ENCODE measurements around the gene SKP1.
A peak's percentile ranks its signal among the peaks of the same experiment; 100 is the strongest.
"Not testable (repeated sequence)": the region's sequence is repeated elsewhere in the genome, so short reads cannot be mapped to it uniquely, and the experiment has no call there.

Gene SKP1

GRCh38 chr5:134175921-134176510, 734 bp downstream of the SKP1 start:
- no peak for DNase-seq

GRCh38 chr5:134174841-134175839, 1.6 kb downstream of the SKP1 start:
- DNase-seq: no peak

DNA sequence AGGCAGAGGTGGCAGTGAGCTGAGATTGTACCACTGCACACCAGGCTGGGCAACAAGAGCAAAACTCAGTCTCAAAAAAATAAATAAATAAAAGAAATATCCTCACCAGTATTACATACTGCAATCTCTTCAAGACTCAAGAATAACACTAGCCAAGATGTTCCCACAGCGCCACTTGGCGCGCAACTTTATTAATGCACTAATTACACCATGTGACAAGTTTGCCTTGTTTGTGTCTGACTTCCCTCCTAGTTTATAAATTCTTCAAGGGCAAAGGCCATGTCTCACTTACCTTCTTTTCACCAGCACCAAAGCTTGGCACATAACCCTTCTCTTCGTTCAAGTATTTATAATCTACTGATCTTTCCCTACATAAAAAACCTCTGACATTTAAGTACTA, 4.8 kb downstream of the SKP1 start:
- no peak for DNase-seq

GRCh38 chr5:134162592-134162991, 14.2 kb downstream of the SKP1 start:
- no peak for DNase-seq

DNA sequence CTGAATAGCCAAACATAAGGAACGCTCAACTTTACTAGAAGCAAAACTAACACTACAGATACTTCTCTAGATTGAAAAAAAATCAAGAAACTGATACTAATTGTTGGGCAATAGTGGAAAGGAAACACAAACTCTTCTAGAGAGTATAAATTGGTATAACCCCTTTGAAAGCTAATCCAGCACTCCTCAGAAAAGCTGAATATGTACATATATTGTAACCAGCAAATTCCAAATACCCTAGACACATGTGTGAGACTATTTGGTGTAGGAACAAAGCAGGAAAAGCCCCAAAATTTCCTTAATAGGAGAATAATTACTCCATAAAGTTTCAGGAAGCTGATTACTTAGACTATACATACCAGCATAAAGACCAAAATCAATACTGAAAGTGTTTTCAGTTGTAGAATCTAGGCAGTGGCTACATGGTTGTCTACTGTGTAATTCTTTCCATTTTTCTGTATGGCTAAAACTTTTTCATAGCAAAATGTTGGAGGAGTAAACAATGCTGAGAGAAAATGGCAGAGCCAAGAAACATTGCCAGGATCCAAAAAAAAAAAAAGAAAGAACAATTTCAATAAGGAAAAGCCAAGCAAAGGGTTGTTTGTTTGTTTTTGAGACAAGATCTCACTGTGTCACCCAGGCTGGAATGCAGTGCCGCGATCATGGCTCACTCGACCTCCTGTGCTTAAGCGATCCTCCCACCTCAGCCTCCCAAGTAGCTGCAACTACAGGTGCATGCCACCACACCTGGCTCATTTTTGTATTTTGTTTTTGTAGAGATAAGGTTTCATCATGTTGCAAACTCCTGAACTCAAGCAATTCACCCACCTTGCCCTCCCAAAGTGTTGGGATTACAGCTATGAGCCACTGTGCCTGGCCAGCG, 15.0 kb downstream of the SKP1 start:
- no peak for DNase-seq

- no peak for DNase-seq
Observed at GRCh38 chr5:134153657-134154056, 23.1 kb downstream of the SKP1 start.

DNA sequence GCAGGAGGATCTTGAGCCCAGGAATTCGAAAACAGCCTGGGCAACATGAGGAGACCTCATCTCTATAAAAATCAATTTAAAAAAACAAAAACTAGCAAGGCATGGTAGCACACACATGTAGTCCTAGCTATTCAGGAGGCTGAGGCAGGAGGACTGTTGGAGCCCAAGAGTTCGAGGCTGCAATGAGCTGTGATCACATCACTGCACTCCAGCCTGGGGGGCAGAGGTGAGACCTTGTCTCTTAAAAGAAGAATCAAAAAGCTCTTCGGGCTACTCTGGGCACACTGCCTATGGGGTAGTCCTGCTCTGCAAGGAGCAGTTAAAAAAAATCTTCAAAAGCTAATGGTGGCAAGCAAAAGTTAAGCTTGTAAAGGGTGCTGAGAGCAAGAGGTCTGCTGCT, 23.5 kb downstream of the SKP1 start:
- DNase-seq: no peak

GRCh38 chr5:134152173-134152832, 24.4 kb downstream of the SKP1 start:
- not testable (repeated sequence) for DNase-seq

- DNase-seq: no peak
Observed at GRCh38 chr5:134151723-134152122, 25.0 kb downstream of the SKP1 start.

DNA sequence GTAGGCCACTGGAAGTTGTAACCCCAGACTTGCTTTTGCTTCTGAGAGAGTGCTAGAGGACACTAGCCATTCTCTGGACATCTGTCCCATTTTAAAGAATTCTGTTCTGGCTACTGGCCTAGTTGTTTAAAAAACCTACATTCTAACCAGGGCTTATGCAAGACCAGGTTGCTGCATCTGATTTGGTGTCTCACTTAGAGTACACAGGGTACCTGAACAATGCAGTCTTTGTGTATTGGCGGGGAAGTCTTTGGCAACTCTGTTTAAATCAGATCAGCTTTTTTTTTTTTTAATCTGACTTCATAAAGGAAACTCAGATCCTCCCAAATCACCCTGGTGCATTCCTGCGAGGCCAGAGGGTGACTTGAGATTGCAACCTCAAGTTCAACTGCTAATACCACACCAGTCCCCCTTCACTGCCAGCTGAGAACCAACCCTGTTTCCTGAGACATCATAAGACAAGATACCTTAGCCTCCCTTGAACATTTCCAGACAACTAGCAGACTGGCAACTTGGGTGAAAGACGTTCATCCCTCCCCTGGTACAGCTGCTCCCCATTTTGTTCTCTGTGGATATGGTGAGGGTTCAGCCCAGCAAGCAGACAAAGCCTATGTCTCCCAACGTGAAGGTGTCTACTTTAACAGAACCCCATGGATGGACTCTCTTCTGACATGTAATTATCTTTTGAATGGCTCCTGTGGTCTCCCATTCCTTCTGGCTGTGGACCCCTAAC, 27.0 kb downstream of the SKP1 start:
- DNase-seq: no peak

- no peak for DNase-seq
Observed at GRCh38 chr5:134148986-134149539, 27.7 kb downstream of the SKP1 start.

DNA sequence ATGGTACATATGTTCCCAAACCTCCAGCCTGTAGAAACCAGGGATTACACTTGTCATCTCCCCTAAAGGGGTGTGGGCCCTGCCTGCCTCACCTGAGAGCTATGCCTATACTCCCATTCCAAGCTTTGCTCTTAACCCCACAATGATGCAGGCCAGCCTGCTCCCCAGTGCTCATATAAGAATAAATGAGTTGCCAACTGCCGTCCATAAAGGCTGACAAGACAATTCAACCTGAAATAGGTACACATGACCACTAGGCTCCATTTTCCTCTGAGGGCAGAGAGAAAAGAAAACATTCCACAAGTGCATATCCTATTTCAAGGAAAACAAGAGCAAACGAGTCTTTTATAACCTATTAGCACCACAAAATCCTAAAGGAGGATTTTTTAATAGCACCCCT, 28.4 kb downstream of the SKP1 start:
- DNase-seq: no peak

DNA sequence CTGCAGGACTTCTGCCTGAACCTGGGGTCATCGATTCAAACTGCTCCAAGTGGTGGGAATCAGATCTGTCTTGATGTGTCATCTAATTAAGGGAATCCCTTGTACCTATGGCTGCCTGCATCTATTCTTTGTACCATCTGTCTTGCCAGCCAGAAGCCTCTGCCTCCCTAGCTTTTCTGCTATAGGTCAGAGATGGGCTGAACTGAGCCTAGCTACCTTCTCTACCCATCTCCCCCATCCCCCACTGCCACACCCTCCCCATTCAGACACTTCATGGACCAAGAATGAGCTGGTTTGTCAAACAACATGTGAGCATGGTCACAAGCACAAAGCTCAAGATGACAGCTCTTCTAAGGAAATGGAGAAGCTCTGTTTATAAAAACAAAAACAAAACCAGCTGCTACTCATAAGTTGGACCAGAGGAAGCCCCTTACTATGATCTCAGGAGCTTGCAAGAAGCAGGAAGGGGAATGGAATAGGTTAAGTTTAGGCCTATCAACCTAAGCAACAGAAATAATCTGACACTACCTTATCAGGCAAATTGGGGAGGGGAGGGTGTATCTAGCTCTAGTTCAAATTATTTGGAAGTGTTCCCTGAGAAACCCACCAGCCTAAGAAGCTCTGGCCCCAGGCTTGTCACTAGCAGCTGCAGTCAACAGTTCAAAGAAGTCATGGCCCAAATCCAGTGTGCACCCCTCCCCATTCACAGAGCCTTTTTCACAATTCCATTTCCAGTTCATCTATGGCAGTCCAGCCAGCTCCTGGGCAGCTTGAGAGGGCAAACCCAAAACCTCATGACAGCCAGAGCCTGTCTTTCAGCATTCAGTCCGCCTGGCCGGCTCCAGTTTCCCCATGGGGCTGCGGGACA, 29.9 kb downstream of the SKP1 start:
- no peak for DNase-seq

DNA sequence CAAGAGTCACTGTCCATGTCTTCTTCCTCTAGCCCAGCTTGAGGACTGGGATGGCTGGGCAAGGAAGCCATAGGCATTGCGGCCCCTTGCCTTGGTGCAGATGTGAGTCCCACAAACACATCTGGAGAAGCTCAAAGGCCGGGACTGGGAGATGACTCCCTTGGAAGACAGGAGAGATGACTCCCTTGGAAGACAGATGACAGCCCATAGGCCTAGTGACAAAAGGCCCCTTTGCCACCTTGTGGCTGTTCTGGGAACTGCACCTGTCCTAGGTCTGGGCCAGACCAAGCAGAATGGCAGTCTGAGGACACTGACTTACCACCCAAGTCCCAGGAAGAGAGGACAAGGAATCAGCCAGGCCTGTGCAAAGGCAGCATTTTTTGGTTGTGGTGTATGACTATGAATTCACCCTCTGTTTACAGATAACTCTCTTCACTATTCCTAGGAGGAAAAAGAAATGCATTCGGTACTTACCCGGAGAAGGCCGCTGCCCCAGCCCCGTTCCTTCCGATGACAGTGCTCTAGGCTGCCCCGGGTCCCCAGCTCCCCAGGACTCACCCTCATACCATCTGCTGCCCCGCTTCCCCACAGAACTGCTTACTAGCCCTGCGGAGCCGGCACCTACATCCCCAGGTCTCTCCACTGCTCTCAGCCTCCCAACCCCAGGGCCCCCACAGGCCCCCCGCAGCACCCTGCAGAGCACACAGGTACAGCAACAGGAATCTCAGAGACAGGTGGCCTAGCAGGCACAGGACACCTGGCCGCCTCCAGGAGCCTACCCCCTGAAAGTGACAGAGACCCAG, 30.8 kb downstream of the SKP1 start:
- DNase-seq: peak; percentile 74

DNA sequence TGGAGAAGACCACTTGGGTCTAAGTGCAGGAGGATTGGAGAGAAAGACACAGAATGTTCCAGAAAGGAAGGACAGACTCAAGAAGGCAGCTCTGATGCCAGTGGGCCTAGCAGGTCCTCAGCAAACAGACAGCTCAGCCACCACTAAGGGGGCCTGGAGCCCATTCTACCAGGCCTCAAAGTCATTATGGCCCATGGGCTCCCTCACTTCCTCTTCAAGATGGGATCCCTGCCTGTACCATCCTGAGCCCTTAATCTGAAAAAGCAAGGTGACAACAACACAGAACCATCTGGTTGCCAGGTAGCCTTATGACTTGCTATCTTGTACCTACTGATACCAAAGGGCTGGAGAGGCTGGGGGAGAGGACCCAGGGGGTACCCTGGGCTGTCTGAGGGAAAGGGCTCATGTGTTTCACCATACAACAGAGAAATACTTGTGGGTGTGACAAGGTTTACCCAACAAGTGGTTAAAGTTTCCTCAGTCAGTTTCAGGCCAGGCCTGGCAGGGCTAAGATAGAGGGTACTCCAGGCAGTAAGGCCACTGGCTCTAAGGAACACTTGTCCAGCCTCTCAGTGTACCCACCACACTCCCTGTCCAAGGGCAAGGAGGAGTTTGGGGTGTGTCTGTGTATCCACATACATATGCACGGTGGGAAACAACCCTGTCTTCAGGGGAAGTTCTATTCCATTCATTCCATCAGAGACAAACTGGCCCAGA, 31.6 kb downstream of the SKP1 start:
- no peak for DNase-seq

DNA sequence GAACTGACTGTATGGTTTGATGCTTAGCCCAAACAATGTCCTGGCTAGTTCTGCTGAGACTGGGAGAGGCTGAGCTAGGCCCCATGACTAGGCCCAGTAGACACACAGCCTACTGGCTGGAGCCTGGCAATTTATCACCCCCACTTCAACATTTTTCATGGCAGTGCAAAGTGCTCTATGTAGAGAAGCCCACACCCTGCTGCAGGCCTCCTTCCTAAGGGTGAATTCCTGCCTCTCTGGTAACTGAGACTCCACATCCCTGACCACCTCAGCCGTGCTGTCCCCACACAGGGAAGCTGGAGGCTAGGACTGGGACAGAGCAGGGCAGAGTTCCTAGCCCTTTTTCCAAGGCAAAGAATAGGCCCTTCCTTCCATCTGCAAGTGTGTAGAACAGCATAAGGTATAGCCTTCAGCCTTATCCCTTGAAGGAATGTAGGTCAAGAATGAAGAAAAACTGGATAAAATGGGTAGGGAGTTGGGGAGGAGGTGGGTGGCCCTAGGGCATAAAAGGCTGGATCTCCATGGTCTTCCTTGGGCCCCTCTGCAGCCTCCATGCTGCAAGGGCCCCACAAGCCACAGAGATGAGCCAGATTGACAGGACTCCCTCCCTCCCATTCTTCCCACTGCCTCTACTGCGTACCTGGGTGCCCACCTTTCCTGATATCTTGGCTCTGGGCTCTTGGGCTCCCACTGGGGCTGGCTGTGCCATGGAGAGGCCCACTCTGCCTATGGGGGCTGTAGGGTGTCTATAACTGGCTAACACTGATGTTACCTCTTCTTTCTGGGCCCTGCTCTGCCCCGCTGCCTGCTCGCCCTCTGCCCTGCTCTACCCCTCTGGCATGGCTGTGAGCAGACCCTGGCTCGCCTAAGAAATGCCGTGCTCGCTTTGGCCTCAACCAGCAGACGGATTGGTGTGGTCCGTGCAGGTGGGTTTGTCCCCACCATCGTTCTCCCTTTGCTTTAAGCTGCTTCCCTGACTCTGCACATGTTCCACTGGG, 32.5 kb downstream of the SKP1 start:
- DNase-seq: no peak

DNA sequence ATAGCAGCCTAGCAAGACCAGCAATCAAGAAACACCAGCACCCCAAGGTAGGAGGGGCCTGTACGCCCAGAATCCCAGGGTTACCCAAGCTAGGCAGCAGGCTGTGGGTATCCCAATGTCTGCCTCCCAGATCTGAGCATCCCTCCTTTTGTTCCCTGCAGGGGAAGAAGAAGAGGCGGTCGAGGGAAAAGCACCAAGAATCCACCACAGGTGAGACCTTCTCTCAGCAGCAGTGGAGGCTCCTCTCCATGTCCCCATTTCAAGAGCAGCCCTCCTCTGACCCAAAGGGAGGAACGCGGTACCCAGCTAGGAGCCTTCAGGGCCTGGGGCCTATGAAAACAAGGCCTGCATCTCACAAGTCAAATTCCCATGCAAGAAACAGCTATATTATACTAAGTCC, 33.3 kb downstream of the SKP1 start:
- no peak for DNase-seq

GRCh38 chr5:134142806-134143205, 33.9 kb downstream of the SKP1 start:
- no peak for DNase-seq
